HepG2 (cell line): ENCODE results near the gene ELP1. TPM values are rescaled to one million over a fixed set of nuclear protein-coding genes. Genes with fewer than 3 reads are reported as not detected.

Experiments used
- ATAC-seq: fragments of 200-7000 bp; cut with Tn5 transposase; 3 replicates; pipeline ENCODE4 v1.9.1; 2020; ENCODE audit warnings: mild to moderate bottlenecking, moderate library complexity
- BruUV-seq: library from RNA; stranded (reverse); fragments of 400-500 nt; replicated peaks from 2 replicates; lab custom pipeline; 2021; lab: Mats Ljungman, UMichigan
- CTCF ChIA-PET: fragments of 300-600 bp; formaldehyde crosslinking; extraction: SDS; loops from one replicate; lab custom pipeline; 2021; ENCODE audit warnings: low total read pairs, inconsistent platforms, low intra/inter-chr PET ratio; lab: Yijun Ruan, JAX
- POLR2A ChIA-PET: fragments of 350-600 bp; sonication (Branson Sonifier 250); formaldehyde crosslinking; loops from one replicate; lab custom pipeline; 2020; ENCODE audit warnings: antibody characterized with exemption, inconsistent platforms; lab: Yijun Ruan, JAX
- DNase-seq: peaks from one replicate; pipeline ENCODE4 v3.0.0-alpha.2; 2015; ENCODE audit warnings: low spot score
- FAIRE-seq: peaks from 3 replicates; lab custom pipeline; 2011; peaks lifted over from hg19 to GRCh38; lab: Jason Lieb, UNC
- H2AFZ ChIP-seq: one replicate; pipeline ENCODE4 v1.6.1; 2011; ENCODE audit warnings: low read length, inconsistent platforms
- H3K27ac ChIP-seq: fragments of 300-600 bp; 3 replicates; pipeline ENCODE4 v1.8.0; 2011; ENCODE audit warnings: mixed run types, mild to moderate bottlenecking, mixed read lengths, low read length, inconsistent platforms; ENCODE audit not compliant: insufficient read depth; ENCODE audit errors: extremely low read length
- H3K27me3 ChIP-seq, 2 experiments: fragments of 200-600 bp in 1 of 2; 2 replicates in 1 of 2; 3 replicates in 1 of 2; pipeline versions ENCODE4 v1.6.0 to v1.8.0; 2011; ENCODE audit warnings: low read length in 2 of 2, mild to moderate bottlenecking in 2 of 2, moderate library complexity in 2 of 2, inconsistent platforms in 1 of 2; ENCODE audit not compliant: insufficient read depth in 2 of 2, control insufficient read depth in 1 of 2
- H3K36me3 ChIP-seq, 2 experiments: fragments of 200-600 bp in 1 of 2; replicated peaks in 1 of 2; 2 replicates in 1 of 2; 3 replicates in 1 of 2; pipeline versions ENCODE4 v1.5.1 to v1.8.0; 2011; ENCODE audit warnings: low read length in 2 of 2, inconsistent platforms in 1 of 2; ENCODE audit not compliant: insufficient read depth in 2 of 2, control insufficient read depth in 1 of 2
- H3K4me1 ChIP-seq: 2 replicates; pipeline ENCODE4 v1.5.1; 2012; ENCODE audit warnings: low read length, inconsistent platforms; ENCODE audit not compliant: insufficient read depth
- H3K4me2 ChIP-seq: 2 replicates; pipeline ENCODE4 v1.6.0; 2011; ENCODE audit warnings: low read depth, low read length, inconsistent platforms
- H3K4me3 ChIP-seq, 3 experiments: fragments of 200-600 bp in 1 of 3; sonication (generic), shearing (Covaris generic) in 1 of 3; replicated peaks in 1 of 3; 2 replicates each; pipeline ENCODE4 v1.5.1; 2011 to 2016; ENCODE audit warnings: low read length in 3 of 3, inconsistent platforms in 2 of 3, low read depth in 2 of 3, mild to moderate bottlenecking in 2 of 3, control low read depth in 1 of 3, mixed read lengths in 1 of 3; ENCODE audit not compliant: insufficient read depth in 1 of 3
- H3K79me2 ChIP-seq: one replicate; pipeline ENCODE4 v1.6.1; 2011; ENCODE audit warnings: low read length, inconsistent platforms; ENCODE audit not compliant: insufficient read depth
- H3K9ac ChIP-seq: 2 replicates; pipeline ENCODE4 v1.6.0; 2011; ENCODE audit warnings: mild to moderate bottlenecking, low read depth, low read length, inconsistent platforms; ENCODE audit not compliant: insufficient read depth
- H3K9me3 ChIP-seq: 2 replicates; pipeline ENCODE4 v1.5.1; 2012; ENCODE audit warnings: mild to moderate bottlenecking, low read length
- H4K20me1 ChIP-seq: 2 replicates; pipeline ENCODE4 v1.6.0; 2011; ENCODE audit warnings: inconsistent platforms, mild to moderate bottlenecking, low read length, moderate library complexity; ENCODE audit not compliant: insufficient read depth
- HMG20A ChIP-seq: IDR thresholded peaks from 2 replicates; pipeline ENCODE4 v1.6.1; 2016; ENCODE audit warnings: borderline replicate concordance
- POLR2AphosphoS2 ChIP-seq: IDR thresholded peaks from 2 replicates; pipeline ENCODE4 v1.6.1; 2011; ENCODE audit warnings: low read depth, low read length, improper control_type of control experiment
- POLR2G ChIP-seq: fragments of 200-400 bp; formaldehyde crosslinking; IDR thresholded peaks from 2 replicates; pipeline ENCODE4 v1.6.1; 2018; ENCODE audit warnings: mild to moderate bottlenecking, low read depth, low read length, moderate library complexity
- RBM22 ChIP-seq: fragments of 200-400 bp; formaldehyde crosslinking; optimal IDR thresholded peaks from 2 replicates; pipeline ENCODE3; 2017; ENCODE audit warnings: mild to moderate bottlenecking, low read length, moderate library complexity
- WGBS: methylation state at CpG from one replicate; pipeline ENCODE4 v1.1.6; 2017; ENCODE audit warnings: low lambda C conversion rate; 5-methylcytosine and 5-hydroxymethylcytosine counted together
- in situ Hi-C: cut with HindIII; loops from 2 replicates; pipeline ENCODE4 v1.10.0; 2017; ENCODE audit warnings: low pct_unique_long_range_greater_than_20kb; ENCODE audit not compliant: extremely low pct_ligation_motif_present
- intact Hi-C: fragments of 100-400 bp; cut with micrococcal nuclease; formaldehyde crosslinking; loops from one replicate; pipeline ENCODE4 v1.10.0; 2022; ENCODE audit not compliant: unreplicated experiment
- polyA plus RNA-seq, 8 experiments: library from polyadenylated mRNA; depleted of rRNA in 3 of 8; stranded (reverse) in 7 of 8; unstranded in 1 of 8; fragments of >200 nt; fragmentation: Illumina TruSeq in 4 of 8; extraction: Trizol in 4 of 8; gene quantifications; 2 replicates each; pipeline versions ENCODE4 v1.2.1 to v1.2.3, GENCODE V29; 2011 to 2016; ENCODE audit warnings: low read depth in 4 of 8, missing spikeins in 1 of 8, mixed read lengths in 1 of 8; ENCODE audit not compliant: insufficient read depth in 1 of 8
- total RNA-seq, 5 experiments: library from RNA; depleted of rRNA; stranded (reverse); fragments of >200 nt; fragmentation: Illumina TruSeq; extraction: Trizol; gene quantifications; 2 replicates each; pipeline ENCODE4 v1.2.3, GENCODE V29; 2016; ENCODE audit warnings: low read depth in 1 of 5
- TF ChIP-seq, protein P1 (sequence below): IDR thresholded peaks from 2 replicates; pipeline ENCODE4 v1.6.1; 2016; ENCODE audit warnings: missing biosample characterization, missing genetic modification reagents, low read depth
- TF ChIP-seq, protein P2 (sequence below): sonication (generic); formaldehyde crosslinking; IDR thresholded peaks from 2 replicates; pipeline ENCODE4 v1.5.0; 2020; ENCODE audit warnings: mild to moderate bottlenecking, missing genetic modification reagents

Gene ELP1
- total and polyA plus RNA-seq, 2 of the 13 experiments (the other 11 are each of a cell fraction or from before 2014, with no cell fraction given), result 157 to 275 TPM

DNA sequence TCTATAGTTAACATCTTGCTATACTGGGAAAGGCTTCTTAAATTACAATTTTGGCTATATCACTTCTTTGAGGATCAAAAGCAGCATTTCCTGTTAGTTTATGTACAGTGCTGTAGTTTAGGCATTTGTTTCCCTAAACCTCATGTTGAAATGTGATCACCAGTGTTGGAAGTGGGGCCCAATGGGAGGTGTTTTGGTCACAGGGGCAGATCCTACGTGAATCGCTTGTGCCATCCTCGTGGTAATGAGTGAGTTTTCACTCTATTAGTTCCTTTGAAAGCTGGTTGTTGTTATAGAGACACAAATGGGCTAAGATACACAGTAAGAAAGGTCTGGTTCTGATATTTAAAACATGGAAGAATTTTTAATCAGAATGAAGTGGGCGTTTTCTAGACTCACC, 66.1 kb downstream of the ELP1 start:
- no peak overlapping the region for H3K4me2 ChIP-seq
- no peak overlapping the region for H3K4me3 ChIP-seq
- no peak overlapping the region for H3K9ac ChIP-seq
- 83% methylated on average over 4 of the region's 4 CpGs for WGBS
- no peaks in the 10 kb centered on the region for H3K27me3 ChIP-seq
- intact Hi-C loops, result loop anchor here (10.0 kb wide), 1 partner anchor 93 kb away; no protein-coding TSS in a partner anchor
- no peak overlapping the region for H2AFZ ChIP-seq
- FAIRE-seq, result no peak
- CTCF ChIA-PET, result no interaction called here
- H3K36me3 ChIP-seq, result peaks cover 6 to 46% of the 10 kb centered on the region in 2 experiments
- no peak for DNase-seq
- no peaks in the 10 kb centered on the region for H3K9me3 ChIP-seq
- TF ChIP-seq HMG20A (0 out of 2 replicates have a peak, but pooled peaks have one; percentile 14), POLR2AphosphoS2 (0 out of 2 replicates have a peak, but pooled peaks have one; percentile 18), POLR2G (peak; percentile 53), RBM22 (peak; percentile 74)
- TF ChIP-seq, protein P1, sequence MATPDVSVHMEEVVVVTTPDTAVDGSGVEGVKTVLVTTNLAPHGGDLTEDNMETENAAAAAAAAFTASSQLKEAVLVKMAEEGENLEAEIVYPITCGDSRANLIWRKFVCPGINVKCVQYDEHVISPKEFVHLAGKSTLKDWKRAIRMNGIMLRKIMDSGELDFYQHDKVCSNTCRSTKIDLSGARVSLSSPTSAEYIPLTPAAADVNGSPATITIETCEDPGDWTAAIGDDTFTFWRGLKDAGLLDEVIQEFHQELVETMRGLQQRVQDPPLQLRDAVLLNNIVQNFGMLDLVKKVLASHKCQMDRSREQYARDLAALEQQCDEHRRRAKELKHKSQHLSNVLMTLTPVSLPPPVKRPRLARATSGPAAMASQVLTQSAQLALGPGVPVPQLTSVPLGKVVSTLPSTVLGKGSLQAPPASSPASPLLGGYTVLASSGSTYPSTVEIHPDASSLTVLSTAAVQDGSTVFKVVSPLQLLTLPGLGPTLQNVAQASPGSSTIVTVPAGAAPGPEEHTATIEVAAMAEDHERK (CRISPR knock-in tag), result no peak
- TF ChIP-seq, protein P2, sequence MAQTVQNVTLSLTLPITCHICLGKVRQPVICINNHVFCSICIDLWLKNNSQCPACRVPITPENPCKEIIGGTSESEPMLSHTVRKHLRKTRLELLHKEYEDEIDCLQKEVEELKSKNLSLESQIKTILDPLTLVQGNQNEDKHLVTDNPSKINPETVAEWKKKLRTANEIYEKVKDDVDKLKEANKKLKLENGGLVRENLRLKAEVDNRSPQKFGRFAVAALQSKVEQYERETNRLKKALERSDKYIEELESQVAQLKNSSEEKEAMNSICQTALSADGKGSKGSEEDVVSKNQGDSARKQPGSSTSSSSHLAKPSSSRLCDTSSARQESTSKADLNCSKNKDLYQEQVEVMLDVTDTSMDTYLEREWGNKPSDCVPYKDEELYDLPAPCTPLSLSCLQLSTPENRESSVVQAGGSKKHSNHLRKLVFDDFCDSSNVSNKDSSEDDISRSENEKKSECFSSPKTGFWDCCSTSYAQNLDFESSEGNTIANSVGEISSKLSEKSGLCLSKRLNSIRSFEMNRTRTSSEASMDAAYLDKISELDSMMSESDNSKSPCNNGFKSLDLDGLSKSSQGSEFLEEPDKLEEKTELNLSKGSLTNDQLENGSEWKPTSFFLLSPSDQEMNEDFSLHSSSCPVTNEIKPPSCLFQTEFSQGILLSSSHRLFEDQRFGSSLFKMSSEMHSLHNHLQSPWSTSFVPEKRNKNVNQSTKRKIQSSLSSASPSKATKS (CRISPR knock-in tag), result no peak
- peaks cover 82% of the 10 kb centered on the region for H3K4me1 ChIP-seq
- peak overlapping the region; percentile 18 for H3K27ac ChIP-seq
- ATAC-seq, result no peak
- BruUV-seq, result no TSS peak
- in situ Hi-C loops, result no loop called here
- peaks cover 9% of the 10 kb centered on the region; the same call in 1 of the 2 replicates for H4K20me1 ChIP-seq
- peaks cover under 1% of the 10 kb centered on the region for H3K79me2 ChIP-seq
- POLR2A ChIA-PET, result interaction anchor here (1.4 to 1.7 kb wide), 3 partner anchors 16 to 22 kb away, joined by 8 to 24 read pairs (median 11); no protein-coding TSS in a partner anchor
